Fibroblast of lung (primary cell): ENCODE measurements around the gene NRGN. TPM values are rescaled to one million over a fixed set of nuclear protein-coding genes. Genes with fewer than 3 reads are reported as not detected.
A peak's percentile ranks its signal among the peaks of the same experiment; 100 is the strongest.

Experiments
- DNase-seq, 2 donors: peaks; one replicate each; pipeline versions ENCODE4 v3.0.0 to v3.0.0-alpha.2; 2010; ENCODE audit warnings: low read depth in 2 of 2
- H2AFZ ChIP-seq: 2 replicates; pipeline ENCODE4 v1.5.1; 2012; ENCODE audit warnings: low read length, control low read depth, inconsistent platforms
- H3K27ac ChIP-seq: 2 replicates; pipeline ENCODE4 v1.5.1; 2011; ENCODE audit warnings: low read length, control low read depth; ENCODE audit not compliant: insufficient read depth
- H3K27me3 ChIP-seq: 2 replicates; pipeline ENCODE4 v1.5.1; 2011; ENCODE audit warnings: mild to moderate bottlenecking, low read length; ENCODE audit not compliant: control insufficient read depth, insufficient read depth
- H3K36me3 ChIP-seq: 2 replicates; pipeline ENCODE4 v1.5.1; 2011; ENCODE audit warnings: low read length; ENCODE audit not compliant: control insufficient read depth, insufficient read depth
- H3K4me1 ChIP-seq: 2 replicates; pipeline ENCODE4 v1.5.1; 2011; ENCODE audit warnings: low read length; ENCODE audit not compliant: control insufficient read depth, insufficient read depth; ENCODE audit errors: extremely low read depth
- H3K4me2 ChIP-seq: 2 replicates; pipeline ENCODE4 v1.5.1; 2011; ENCODE audit warnings: low read length, control low read depth; ENCODE audit not compliant: insufficient read depth; ENCODE audit errors: extremely low read depth
- H3K4me3 ChIP-seq, 4 experiments: fragments of 200-600 bp in 1 of 4; sonication (generic) in 1 of 4; replicated peaks in 1 of 4; 2 replicates each; pipeline ENCODE4 v1.5.1; 2011 to 2016; ENCODE audit warnings: low read length in 4 of 4, low read depth in 3 of 4, mild to moderate bottlenecking in 3 of 4, control low read depth in 2 of 4, inconsistent platforms in 1 of 4, mixed read lengths in 1 of 4; ENCODE audit not compliant: insufficient read depth in 1 of 4; ENCODE audit errors: control extremely low read depth in 1 of 4
- H3K79me2 ChIP-seq: 2 replicates; pipeline ENCODE4 v1.5.1; 2012; ENCODE audit warnings: mild to moderate bottlenecking, low read length, inconsistent platforms; ENCODE audit not compliant: control insufficient read depth, insufficient read depth
- H3K9ac ChIP-seq: 2 replicates; pipeline ENCODE4 v1.5.1; 2011; ENCODE audit warnings: mild to moderate bottlenecking, low read length, control low read depth; ENCODE audit not compliant: insufficient read depth
- H3K9me3 ChIP-seq: 2 replicates; pipeline ENCODE4 v1.5.1; 2012; ENCODE audit warnings: low read depth, low read length; ENCODE audit not compliant: control insufficient read depth, insufficient read depth
- H4K20me1 ChIP-seq: 2 replicates; pipeline ENCODE4 v1.5.1; 2011; ENCODE audit warnings: low read length; ENCODE audit not compliant: control insufficient read depth, insufficient read depth; ENCODE audit errors: extremely low read depth
- CTCF ChIP-seq, 2 donors: IDR thresholded peaks in 1 of 2; conservative IDR thresholded peaks in 1 of 2; 1 replicate in 1 of 2; 2 replicates in 1 of 2; pipeline ENCODE4 v1.5.1; 2011 to 2012; ENCODE audit warnings: low read length in 2 of 2, control low read depth in 1 of 2, inconsistent platforms in 1 of 2, low read depth in 1 of 2, mild to moderate bottlenecking in 1 of 2
- EZH2 ChIP-seq: IDR thresholded peaks from 2 replicates; pipeline ENCODE4 v1.5.1; 2012; ENCODE audit warnings: low read length, control low read depth, mild to moderate bottlenecking; ENCODE audit errors: missing control alignments
- polyA plus RNA-seq, 2 donors: library from polyadenylated mRNA; depleted of rRNA in 1 of 2; stranded (reverse) in 1 of 2; unstranded in 1 of 2; fragments of >200 nt; gene quantifications; 2 replicates each; pipeline ENCODE4 v1.2.1, GENCODE V29; 2011 to 2012; ENCODE audit warnings: missing spikeins in 1 of 2
- total RNA-seq: library from RNA; depleted of rRNA; stranded (reverse); fragments of >200 nt; gene quantifications from 2 replicates; pipeline ENCODE4 v1.2.1, GENCODE V29; 2014

NRGN gene
- total and polyA plus RNA-seq, 2 donors (not counting 1 experiment from before 2014, with no cell fraction given), result 0.17 to 4.9 TPM

DNA sequence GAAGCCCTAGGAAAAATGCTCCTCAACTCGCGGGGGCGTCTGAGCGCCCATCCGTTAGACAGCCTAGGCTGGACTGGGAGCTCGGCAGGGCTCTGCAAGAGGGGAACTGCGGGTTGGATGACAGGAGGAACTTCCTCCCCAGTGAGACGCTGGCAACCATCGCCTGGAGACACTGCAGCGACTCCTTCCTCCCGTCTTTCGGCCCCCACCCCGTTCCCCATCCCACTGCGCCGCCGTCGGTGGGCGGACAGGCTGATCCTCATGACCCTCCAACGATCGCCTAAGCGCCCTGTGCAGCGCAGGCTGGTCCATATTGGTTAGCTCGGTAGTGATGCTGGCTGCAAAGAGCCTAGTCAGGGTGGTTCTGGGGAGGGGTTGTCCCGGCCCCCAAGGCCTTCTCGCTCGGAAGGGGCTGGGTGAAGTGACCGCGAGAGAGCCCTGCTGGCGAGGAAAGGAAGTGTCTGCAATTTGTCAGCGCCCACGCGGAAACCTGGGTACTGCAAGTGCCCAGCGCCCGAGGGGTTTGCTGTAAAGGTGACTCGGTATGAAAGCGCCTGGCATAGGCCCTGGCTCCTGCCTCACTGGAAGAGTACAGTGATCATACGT, 638 bp downstream of the NRGN start:
- Histone ChIP-seq H3K27me3 (peaks cover 2% of the 10 kb centered on the region), H4K20me1 (no peaks in the 10 kb centered on the region), H3K9me3 (no peaks in the 10 kb centered on the region), H2AFZ (peak overlapping the region; percentile 61), H3K9ac (peak overlapping the region; percentile 45), H3K36me3 (no peaks in the 10 kb centered on the region), H3K4me3 (peak overlapping the region; percentile 59 to 65 (median 62)), H3K79me2 (no peaks in the 10 kb centered on the region), H3K4me2 (peak overlapping the region; percentile 91), H3K27ac (no peak overlapping the region), H3K4me1 (no peaks in the 10 kb centered on the region)
- TF ChIP-seq EZH2, result no peak
- TF ChIP-seq CTCF (conservative IDR thresholded peaks at IDR 0.05 in 1 of 2, IDR thresholded peaks at IDR 0.05 in 1 of 2; ENCODE audit: low read depth in 1 of 2, low read length in 2 of 2), result peak; percentile 48 to 53
- peak in 1 of 2 donors; percentile 21 for DNase-seq

GRCh38 chr11:124742555-124742954, 2.8 kb downstream of the NRGN start:
- Histone ChIP-seq H3K27ac (no peak overlapping the region), H3K9ac (no peak overlapping the region), H3K4me1 (peaks cover 3% of the 10 kb centered on the region), H3K4me2 (no peak overlapping the region), H3K27me3 (no peaks in the 10 kb centered on the region), H3K36me3 (no peaks in the 10 kb centered on the region), H3K79me2 (no peaks in the 10 kb centered on the region), H3K4me3 (no peak overlapping the region), H3K9me3 (no peaks in the 10 kb centered on the region), H4K20me1 (no peaks in the 10 kb centered on the region), H2AFZ (no peak overlapping the region)
- TF ChIP-seq CTCF (conservative IDR thresholded peaks at IDR 0.05 in 1 of 2, IDR thresholded peaks at IDR 0.05 in 1 of 2; ENCODE audit: low read depth in 1 of 2, low read length in 2 of 2) (no peak), EZH2 (no peak)
- DNase-seq, result no peak

DNA sequence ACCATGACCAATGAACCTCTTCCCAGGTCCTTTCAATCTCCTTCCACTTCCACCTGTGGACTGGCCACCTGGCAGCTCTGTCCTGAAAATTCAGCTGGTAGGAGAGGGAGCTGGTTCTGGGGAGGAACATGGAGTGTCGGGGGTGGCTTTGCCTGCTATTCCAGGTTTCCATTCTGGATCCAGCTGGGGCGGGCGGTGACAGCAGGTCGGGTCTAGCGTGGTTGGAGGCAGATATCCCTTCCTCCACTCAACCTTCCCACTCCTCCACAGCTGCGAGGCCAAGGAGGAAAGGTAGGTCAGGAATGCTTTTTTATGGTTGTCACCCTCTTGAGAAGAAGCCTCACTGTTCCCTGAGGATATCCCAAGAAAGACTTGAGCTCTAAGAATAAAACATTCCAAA, 3.3 kb downstream of the NRGN start:
- no peaks in the 10 kb centered on the region for H4K20me1 ChIP-seq
- DNase-seq, result no peak
- no peak overlapping the region for H3K9ac ChIP-seq
- peaks cover 3% of the 10 kb centered on the region for H3K4me1 ChIP-seq
- no peak overlapping the region for H3K4me2 ChIP-seq
- TF ChIP-seq EZH2, result no peak
- no peak for TF ChIP-seq CTCF (conservative IDR thresholded peaks at IDR 0.05 in 1 of 2, IDR thresholded peaks at IDR 0.05 in 1 of 2; ENCODE audit: low read depth in 1 of 2, low read length in 2 of 2)
- H3K27me3 ChIP-seq, result no peaks in the 10 kb centered on the region
- H3K9me3 ChIP-seq, result no peaks in the 10 kb centered on the region
- H2AFZ ChIP-seq, result no peak overlapping the region
- no peaks in the 10 kb centered on the region for H3K36me3 ChIP-seq
- H3K4me3 ChIP-seq, result no peak overlapping the region
- H3K79me2 ChIP-seq, result no peaks in the 10 kb centered on the region
- H3K27ac ChIP-seq, result no peak overlapping the region
